ENCODE measurements around the gene PHYHD1.
"Not testable (repeated sequence)": the region's sequence is repeated elsewhere in the genome, so short reads cannot be mapped to it uniquely, and the experiment has no call there.

PHYHD1 gene

DNA sequence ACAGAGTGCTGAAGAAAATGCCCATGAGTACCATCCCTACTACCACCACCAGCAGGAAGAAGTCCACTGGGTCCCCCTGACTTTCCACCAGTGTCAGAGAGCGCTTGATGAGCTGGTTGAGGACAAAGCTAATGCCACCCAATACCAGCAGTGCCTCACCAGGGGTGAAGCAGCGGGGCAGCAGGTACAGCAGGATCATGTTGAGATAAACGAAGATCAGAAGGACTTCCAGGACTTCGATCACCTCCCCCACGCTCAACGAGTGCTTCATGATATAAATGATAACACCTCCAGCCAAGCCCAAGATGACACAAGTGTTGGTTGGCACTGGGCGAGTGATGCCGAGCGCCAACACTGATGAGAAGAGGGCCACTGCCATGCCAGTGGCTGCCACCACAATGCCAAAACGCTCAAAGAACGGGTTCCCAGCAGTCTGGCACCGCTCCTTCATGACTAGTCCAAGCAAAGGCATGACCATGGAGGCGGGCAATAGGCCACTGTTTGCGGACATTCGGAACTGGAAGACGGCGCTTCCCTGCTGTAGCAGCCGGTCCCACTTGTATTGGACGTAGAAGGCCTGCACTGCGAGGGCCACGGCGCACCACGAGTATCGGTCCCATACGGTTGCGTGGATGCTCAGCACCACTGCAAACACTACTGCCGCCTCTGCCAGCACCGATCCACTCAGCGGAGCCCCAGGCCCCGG is 25.9 kb downstream of the PHYHD1 start:
- no peaks in the 10 kb centered on the region for H3K27me3 ChIP-seq (ENCODE audit: insufficient read depth, low read depth, severe bottlenecking)
- peaks cover 53% of the 10 kb centered on the region for H3K36me3 ChIP-seq
- TF ChIP-seq, protein P1, sequence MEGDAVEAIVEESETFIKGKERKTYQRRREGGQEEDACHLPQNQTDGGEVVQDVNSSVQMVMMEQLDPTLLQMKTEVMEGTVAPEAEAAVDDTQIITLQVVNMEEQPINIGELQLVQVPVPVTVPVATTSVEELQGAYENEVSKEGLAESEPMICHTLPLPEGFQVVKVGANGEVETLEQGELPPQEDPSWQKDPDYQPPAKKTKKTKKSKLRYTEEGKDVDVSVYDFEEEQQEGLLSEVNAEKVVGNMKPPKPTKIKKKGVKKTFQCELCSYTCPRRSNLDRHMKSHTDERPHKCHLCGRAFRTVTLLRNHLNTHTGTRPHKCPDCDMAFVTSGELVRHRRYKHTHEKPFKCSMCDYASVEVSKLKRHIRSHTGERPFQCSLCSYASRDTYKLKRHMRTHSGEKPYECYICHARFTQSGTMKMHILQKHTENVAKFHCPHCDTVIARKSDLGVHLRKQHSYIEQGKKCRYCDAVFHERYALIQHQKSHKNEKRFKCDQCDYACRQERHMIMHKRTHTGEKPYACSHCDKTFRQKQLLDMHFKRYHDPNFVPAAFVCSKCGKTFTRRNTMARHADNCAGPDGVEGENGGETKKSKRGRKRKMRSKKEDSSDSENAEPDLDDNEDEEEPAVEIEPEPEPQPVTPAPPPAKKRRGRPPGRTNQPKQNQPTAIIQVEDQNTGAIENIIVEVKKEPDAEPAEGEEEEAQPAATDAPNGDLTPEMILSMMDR (IDR thresholded peaks at IDR 0.05; ENCODE audit: low read depth, low read length), result no peak
- peak overlapping the region; percentile 69 for H3K4me3 ChIP-seq (ENCODE audit: low read depth, low read length)
- no peaks in the 10 kb centered on the region for H3K9me3 ChIP-seq (ENCODE audit: severe bottlenecking)
- peak overlapping the region; percentile 94 for H3K27ac ChIP-seq
- no peak for DNase-seq

DNA sequence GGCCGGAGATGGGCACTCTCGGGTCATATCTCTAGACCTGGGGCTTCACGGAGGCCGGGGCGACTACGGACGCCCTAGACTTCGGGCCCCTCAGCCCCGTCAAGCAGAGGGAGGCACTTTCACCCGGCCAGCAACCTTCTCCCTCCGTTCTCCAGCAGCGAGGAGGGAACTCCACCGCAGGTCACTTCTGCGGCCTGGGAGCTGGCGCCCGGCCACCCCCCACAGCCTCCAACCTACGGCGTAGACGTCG is 26.4 kb downstream of the PHYHD1 start:
- H3K27me3 ChIP-seq (ENCODE audit: insufficient read depth, low read depth, severe bottlenecking), result no peaks in the 10 kb centered on the region
- DNase-seq, result no peak
- no peaks in the 10 kb centered on the region for H3K9me3 ChIP-seq (ENCODE audit: severe bottlenecking)
- peak overlapping the region; percentile 94 for H3K27ac ChIP-seq
- TF ChIP-seq, protein P1 (IDR thresholded peaks at IDR 0.05; ENCODE audit: low read depth, low read length), result no peak
- peaks cover 58% of the 10 kb centered on the region for H3K36me3 ChIP-seq
- peak overlapping the region; percentile 69 for H3K4me3 ChIP-seq (ENCODE audit: low read depth, low read length)

DNA sequence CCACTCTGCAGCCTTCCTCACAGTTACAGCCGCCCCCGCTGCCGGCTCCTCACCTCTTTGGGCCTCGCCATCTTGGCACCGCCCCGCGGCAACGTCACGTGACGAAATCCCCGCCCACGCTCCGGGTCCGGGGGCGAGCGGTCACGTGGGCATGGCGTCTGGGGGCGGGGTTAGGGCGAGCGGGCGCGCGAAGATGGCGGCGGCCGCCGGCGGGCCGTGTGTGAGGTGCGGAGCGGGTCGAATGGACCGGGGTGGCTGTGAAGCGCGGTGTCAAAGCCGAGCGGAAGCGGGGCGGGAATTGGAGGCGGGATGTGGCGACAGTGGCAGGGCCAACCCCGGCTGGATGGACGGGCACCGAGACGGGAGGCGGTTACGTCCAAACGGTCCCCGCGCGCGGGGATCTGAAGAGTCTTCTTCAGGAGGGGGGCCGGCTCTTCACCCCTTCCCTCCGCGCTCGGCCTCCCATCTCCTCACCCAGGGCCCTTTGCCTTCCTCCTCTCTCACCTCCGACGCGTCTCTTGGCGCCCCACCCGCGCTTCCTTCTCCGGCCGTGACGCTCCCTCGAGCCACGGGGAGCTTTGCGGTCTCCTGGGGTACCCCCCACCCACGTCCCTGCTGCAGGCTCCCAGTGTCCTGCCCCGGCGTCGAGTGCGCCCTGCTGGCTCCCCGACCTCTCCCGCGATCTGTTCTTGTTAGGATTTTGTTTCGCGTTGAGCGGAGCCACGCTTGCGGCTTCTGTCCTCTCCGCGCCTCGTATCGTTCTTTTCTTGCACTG is 26.9 kb downstream of the PHYHD1 start, which contains the start of the genes DOLK and NUP188:
Gene DOLK (minus strand): TSS at position 77 of the 775 bp plus-strand sequence. CDS start 300 bp downstream, outside the sequence.
Gene NUP188 (plus strand): TSS at position 173 of the 775 bp plus-strand sequence. CDS start 21 bp downstream, at position 194.
- H3K27me3 ChIP-seq (ENCODE audit: insufficient read depth, low read depth, severe bottlenecking), result no peaks in the 10 kb centered on the region
- H3K4me3 ChIP-seq (ENCODE audit: low read depth, low read length), result peak within 1 kb of the TSS; percentile 69
- H3K27ac ChIP-seq, result peak within 1 kb of the TSS; percentile 94
- peaks cover 58% of the 10 kb centered on the region for H3K36me3 ChIP-seq
- no peaks in the 10 kb centered on the region for H3K9me3 ChIP-seq (ENCODE audit: severe bottlenecking)
- peak; percentile 98 for DNase-seq
- TF ChIP-seq, protein P1 (IDR thresholded peaks at IDR 0.05; ENCODE audit: low read depth, low read length), result no peak

DNA sequence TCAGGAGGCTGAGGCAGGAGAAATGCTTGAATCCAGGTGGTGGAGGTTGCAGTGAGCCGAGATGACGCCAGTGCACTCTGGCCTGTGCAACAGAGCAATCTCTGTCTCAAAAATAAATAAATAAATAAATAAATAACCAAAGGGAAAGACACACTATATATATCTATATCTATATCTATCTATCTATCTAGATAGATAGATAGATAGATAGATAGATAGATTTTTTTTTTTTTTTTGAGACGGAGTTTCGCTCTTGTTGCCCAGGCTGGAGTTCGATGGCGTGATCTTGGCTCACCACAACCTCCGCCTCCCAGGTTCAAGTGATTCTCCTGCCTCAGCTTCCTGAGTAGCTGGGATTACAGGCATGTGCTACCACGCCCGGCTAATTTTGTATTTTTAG is 40.6 kb downstream of the PHYHD1 start:
- H3K27me3 ChIP-seq (ENCODE audit: insufficient read depth, low read depth, severe bottlenecking); H3K27ac ChIP-seq: not testable (repeated sequence)
- H3K36me3 ChIP-seq, result peaks cover 90% of the 10 kb centered on the region

DNA sequence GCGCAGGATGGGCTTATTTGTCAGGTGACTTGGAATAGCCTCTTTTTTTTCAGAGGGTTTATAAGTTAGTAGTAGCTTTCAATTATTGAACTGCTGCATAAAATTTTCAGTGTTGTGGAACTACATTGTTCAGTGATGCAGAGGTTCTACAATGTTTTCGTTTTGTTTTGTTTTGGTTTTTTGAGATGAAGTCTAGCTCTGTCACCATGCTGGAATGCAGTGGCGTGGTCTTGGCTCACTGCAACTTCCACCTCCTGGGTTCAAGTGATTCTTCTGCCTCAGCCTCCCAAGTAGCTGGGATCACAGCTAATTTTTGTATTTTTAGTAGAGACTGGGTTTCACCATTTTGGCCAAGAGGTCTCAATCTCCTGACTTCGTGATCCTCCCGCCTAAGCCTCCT is 48.7 kb downstream of the PHYHD1 start:
- TF ChIP-seq, protein P1 (IDR thresholded peaks at IDR 0.05; ENCODE audit: low read depth, low read length), result no peak
- no peaks in the 10 kb centered on the region for H3K27me3 ChIP-seq (ENCODE audit: insufficient read depth, low read depth, severe bottlenecking)
- H3K27ac ChIP-seq, result no peak overlapping the region
- peaks cover 94% of the 10 kb centered on the region for H3K36me3 ChIP-seq
- no peak for DNase-seq
- no peak overlapping the region for H3K4me3 ChIP-seq (ENCODE audit: low read depth, low read length)
- H3K9me3 ChIP-seq (ENCODE audit: severe bottlenecking), result no peaks in the 10 kb centered on the region

More for the DNA sequence above, 40.6 kb downstream of the PHYHD1 start:
- H3K9me3 ChIP-seq (ENCODE audit: severe bottlenecking); DNase-seq; H3K4me3 ChIP-seq (ENCODE audit: low read depth, low read length): not testable (repeated sequence)

DNA sequence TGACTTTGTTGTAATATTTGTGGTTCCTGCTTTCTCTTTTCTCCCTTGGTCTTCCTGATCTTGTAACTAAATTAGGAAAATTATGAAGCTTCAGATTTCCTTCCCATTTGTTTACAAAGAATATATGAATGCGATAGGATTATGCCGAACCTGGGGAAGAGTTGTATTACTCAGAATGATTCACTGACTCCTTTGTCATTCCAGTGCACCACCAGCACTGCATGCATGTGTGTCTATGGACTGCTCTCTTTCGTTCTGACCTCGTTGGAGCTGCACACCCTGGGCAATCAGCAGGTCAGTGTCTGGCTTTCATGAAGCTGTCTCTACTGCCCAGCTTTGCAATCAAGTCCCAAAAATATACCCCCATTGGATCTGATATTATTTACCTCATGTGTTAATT is 52.2 kb downstream of the PHYHD1 start:
- H3K36me3 ChIP-seq, result peaks cover 99% of the 10 kb centered on the region
- no peak for DNase-seq
- TF ChIP-seq, protein P1 (IDR thresholded peaks at IDR 0.05; ENCODE audit: low read depth, low read length), result no peak

More for the DNA sequence above, 52.2 kb downstream of the PHYHD1 start:
- no peak overlapping the region for H3K4me3 ChIP-seq (ENCODE audit: low read depth, low read length)
- H3K9me3 ChIP-seq (ENCODE audit: severe bottlenecking), result no peaks in the 10 kb centered on the region
- no peaks in the 10 kb centered on the region for H3K27me3 ChIP-seq (ENCODE audit: insufficient read depth, low read depth, severe bottlenecking)
- H3K27ac ChIP-seq, result no peak overlapping the region
